HepG2 (cell line): ENCODE measurements around the gene SPPL2B. TPM values are rescaled to one million over a fixed set of nuclear protein-coding genes. Genes with fewer than 3 reads are reported as not detected.

ENCODE experiments used
- ATAC-seq: fragments of 200-7000 bp; cut with Tn5 transposase; 3 replicates; pipeline ENCODE4 v1.9.1; 2020; ENCODE audit warnings: mild to moderate bottlenecking, moderate library complexity
- BruUV-seq: library from RNA; stranded (reverse); fragments of 400-500 nt; replicated peaks from 2 replicates; lab custom pipeline; 2021; lab: Mats Ljungman, UMichigan
- CTCF ChIA-PET: fragments of 300-600 bp; formaldehyde crosslinking; extraction: SDS; loops from one replicate; lab custom pipeline; 2021; ENCODE audit warnings: low total read pairs, inconsistent platforms, low intra/inter-chr PET ratio; lab: Yijun Ruan, JAX
- POLR2A ChIA-PET: fragments of 350-600 bp; sonication (Branson Sonifier 250); formaldehyde crosslinking; loops from one replicate; lab custom pipeline; 2020; ENCODE audit warnings: antibody characterized with exemption, inconsistent platforms; lab: Yijun Ruan, JAX
- DNase-seq: peaks from one replicate; pipeline ENCODE4 v3.0.0-alpha.2; 2015; ENCODE audit warnings: low spot score
- FAIRE-seq: peaks from 3 replicates; lab custom pipeline; 2011; peaks lifted over from hg19 to GRCh38; lab: Jason Lieb, UNC
- H2AFZ ChIP-seq: one replicate; pipeline ENCODE4 v1.6.1; 2011; ENCODE audit warnings: low read length, inconsistent platforms
- H3K27ac ChIP-seq: fragments of 300-600 bp; 3 replicates; pipeline ENCODE4 v1.8.0; 2011; ENCODE audit warnings: mixed run types, mild to moderate bottlenecking, mixed read lengths, low read length, inconsistent platforms; ENCODE audit not compliant: insufficient read depth; ENCODE audit errors: extremely low read length
- H3K27me3 ChIP-seq, 2 experiments: fragments of 200-600 bp in 1 of 2; 2 replicates in 1 of 2; 3 replicates in 1 of 2; pipeline versions ENCODE4 v1.6.0 to v1.8.0; 2011; ENCODE audit warnings: low read length in 2 of 2, mild to moderate bottlenecking in 2 of 2, moderate library complexity in 2 of 2, inconsistent platforms in 1 of 2; ENCODE audit not compliant: insufficient read depth in 2 of 2, control insufficient read depth in 1 of 2
- H3K36me3 ChIP-seq, 2 experiments: fragments of 200-600 bp in 1 of 2; replicated peaks in 1 of 2; 2 replicates in 1 of 2; 3 replicates in 1 of 2; pipeline versions ENCODE4 v1.5.1 to v1.8.0; 2011; ENCODE audit warnings: low read length in 2 of 2, inconsistent platforms in 1 of 2; ENCODE audit not compliant: insufficient read depth in 2 of 2, control insufficient read depth in 1 of 2
- H3K4me1 ChIP-seq: 2 replicates; pipeline ENCODE4 v1.5.1; 2012; ENCODE audit warnings: low read length, inconsistent platforms; ENCODE audit not compliant: insufficient read depth
- H3K4me2 ChIP-seq: 2 replicates; pipeline ENCODE4 v1.6.0; 2011; ENCODE audit warnings: low read depth, low read length, inconsistent platforms
- H3K4me3 ChIP-seq, 3 experiments: fragments of 200-600 bp in 1 of 3; sonication (generic), shearing (Covaris generic) in 1 of 3; replicated peaks in 1 of 3; 2 replicates each; pipeline ENCODE4 v1.5.1; 2011 to 2016; ENCODE audit warnings: low read length in 3 of 3, inconsistent platforms in 2 of 3, low read depth in 2 of 3, mild to moderate bottlenecking in 2 of 3, control low read depth in 1 of 3, mixed read lengths in 1 of 3; ENCODE audit not compliant: insufficient read depth in 1 of 3
- H3K79me2 ChIP-seq: one replicate; pipeline ENCODE4 v1.6.1; 2011; ENCODE audit warnings: low read length, inconsistent platforms; ENCODE audit not compliant: insufficient read depth
- H3K9ac ChIP-seq: 2 replicates; pipeline ENCODE4 v1.6.0; 2011; ENCODE audit warnings: mild to moderate bottlenecking, low read depth, low read length, inconsistent platforms; ENCODE audit not compliant: insufficient read depth
- H3K9me3 ChIP-seq: 2 replicates; pipeline ENCODE4 v1.5.1; 2012; ENCODE audit warnings: mild to moderate bottlenecking, low read length
- H4K20me1 ChIP-seq: 2 replicates; pipeline ENCODE4 v1.6.0; 2011; ENCODE audit warnings: inconsistent platforms, mild to moderate bottlenecking, low read length, moderate library complexity; ENCODE audit not compliant: insufficient read depth
- WGBS: methylation state at CpG from one replicate; pipeline ENCODE4 v1.1.6; 2017; ENCODE audit warnings: low lambda C conversion rate; 5-methylcytosine and 5-hydroxymethylcytosine counted together
- in situ Hi-C: cut with HindIII; loops from 2 replicates; pipeline ENCODE4 v1.10.0; 2017; ENCODE audit warnings: low pct_unique_long_range_greater_than_20kb; ENCODE audit not compliant: extremely low pct_ligation_motif_present
- intact Hi-C: fragments of 100-400 bp; cut with micrococcal nuclease; formaldehyde crosslinking; loops from one replicate; pipeline ENCODE4 v1.10.0; 2022; ENCODE audit not compliant: unreplicated experiment
- polyA plus RNA-seq, 8 experiments: library from polyadenylated mRNA; depleted of rRNA in 3 of 8; stranded (reverse) in 7 of 8; unstranded in 1 of 8; fragments of >200 nt; fragmentation: Illumina TruSeq in 4 of 8; extraction: Trizol in 4 of 8; gene quantifications; 2 replicates each; pipeline versions ENCODE4 v1.2.1 to v1.2.3, GENCODE V29; 2011 to 2016; ENCODE audit warnings: low read depth in 4 of 8, missing spikeins in 1 of 8, mixed read lengths in 1 of 8; ENCODE audit not compliant: insufficient read depth in 1 of 8
- total RNA-seq, 5 experiments: library from RNA; depleted of rRNA; stranded (reverse); fragments of >200 nt; fragmentation: Illumina TruSeq; extraction: Trizol; gene quantifications; 2 replicates each; pipeline ENCODE4 v1.2.3, GENCODE V29; 2016; ENCODE audit warnings: low read depth in 1 of 5
- TF ChIP-seq, protein P1 (sequence below): IDR thresholded peaks from 2 replicates; pipeline ENCODE4 v1.6.1; 2016
- TF ChIP-seq, protein P2 (sequence below): sonication (generic); formaldehyde crosslinking; IDR thresholded peaks from 2 replicates; pipeline ENCODE4 v1.5.1; 2020; ENCODE audit warnings: mild to moderate bottlenecking, missing genetic modification reagents, moderate library complexity

Gene SPPL2B
- total and polyA plus RNA-seq, 2 of the 13 experiments (the other 11 are each of a cell fraction or from before 2014, with no cell fraction given), result 14.9 to 15.2 TPM

DNA sequence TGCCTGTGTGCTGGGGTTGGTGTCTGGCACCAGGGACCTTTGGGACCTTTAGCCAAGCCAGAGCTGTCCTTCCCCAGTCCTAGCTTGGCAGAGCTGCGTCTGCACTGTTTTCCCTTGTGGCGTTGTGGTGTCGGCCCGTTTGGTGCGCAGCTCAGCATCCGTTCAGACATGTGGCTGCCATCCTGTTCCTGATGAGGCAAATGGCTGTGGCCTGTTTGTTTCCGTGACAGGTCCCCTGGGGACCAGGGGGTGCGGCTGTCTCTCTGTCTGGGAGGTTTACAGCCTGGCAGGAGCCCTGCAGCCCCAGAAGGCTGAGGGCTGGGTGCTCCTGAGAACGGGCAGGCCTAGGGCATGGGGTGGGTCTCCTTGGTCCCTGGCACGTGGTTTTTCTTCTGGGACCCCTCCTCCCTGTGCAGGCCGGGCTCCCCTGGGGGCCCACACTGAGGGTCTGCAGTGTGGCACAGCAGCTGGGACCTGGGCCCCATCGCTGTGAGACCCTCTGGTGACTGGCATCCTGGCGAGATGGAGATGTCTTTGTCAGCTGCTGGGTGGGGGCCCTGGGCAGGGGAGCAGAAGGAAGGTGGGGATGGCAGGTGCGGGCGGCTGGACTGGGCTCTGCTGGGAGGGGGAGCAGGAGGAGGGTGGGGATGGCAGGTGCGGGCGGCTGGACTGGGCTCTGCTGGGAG, 4.0 kb downstream of the SPPL2B start:
- peak overlapping the region in 1 of 3 experiments; percentile 73; a peak in 2 of 6 replicates for H3K4me3 ChIP-seq
- no peaks in the 10 kb centered on the region for H3K36me3 ChIP-seq
- TF ChIP-seq, protein P1, sequence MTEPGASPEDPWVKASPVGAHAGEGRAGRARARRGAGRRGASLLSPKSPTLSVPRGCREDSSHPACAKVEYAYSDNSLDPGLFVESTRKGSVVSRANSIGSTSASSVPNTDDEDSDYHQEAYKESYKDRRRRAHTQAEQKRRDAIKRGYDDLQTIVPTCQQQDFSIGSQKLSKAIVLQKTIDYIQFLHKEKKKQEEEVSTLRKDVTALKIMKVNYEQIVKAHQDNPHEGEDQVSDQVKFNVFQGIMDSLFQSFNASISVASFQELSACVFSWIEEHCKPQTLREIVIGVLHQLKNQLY (CRISPR knock-in tag), result no peak
- TF ChIP-seq, protein P2, sequence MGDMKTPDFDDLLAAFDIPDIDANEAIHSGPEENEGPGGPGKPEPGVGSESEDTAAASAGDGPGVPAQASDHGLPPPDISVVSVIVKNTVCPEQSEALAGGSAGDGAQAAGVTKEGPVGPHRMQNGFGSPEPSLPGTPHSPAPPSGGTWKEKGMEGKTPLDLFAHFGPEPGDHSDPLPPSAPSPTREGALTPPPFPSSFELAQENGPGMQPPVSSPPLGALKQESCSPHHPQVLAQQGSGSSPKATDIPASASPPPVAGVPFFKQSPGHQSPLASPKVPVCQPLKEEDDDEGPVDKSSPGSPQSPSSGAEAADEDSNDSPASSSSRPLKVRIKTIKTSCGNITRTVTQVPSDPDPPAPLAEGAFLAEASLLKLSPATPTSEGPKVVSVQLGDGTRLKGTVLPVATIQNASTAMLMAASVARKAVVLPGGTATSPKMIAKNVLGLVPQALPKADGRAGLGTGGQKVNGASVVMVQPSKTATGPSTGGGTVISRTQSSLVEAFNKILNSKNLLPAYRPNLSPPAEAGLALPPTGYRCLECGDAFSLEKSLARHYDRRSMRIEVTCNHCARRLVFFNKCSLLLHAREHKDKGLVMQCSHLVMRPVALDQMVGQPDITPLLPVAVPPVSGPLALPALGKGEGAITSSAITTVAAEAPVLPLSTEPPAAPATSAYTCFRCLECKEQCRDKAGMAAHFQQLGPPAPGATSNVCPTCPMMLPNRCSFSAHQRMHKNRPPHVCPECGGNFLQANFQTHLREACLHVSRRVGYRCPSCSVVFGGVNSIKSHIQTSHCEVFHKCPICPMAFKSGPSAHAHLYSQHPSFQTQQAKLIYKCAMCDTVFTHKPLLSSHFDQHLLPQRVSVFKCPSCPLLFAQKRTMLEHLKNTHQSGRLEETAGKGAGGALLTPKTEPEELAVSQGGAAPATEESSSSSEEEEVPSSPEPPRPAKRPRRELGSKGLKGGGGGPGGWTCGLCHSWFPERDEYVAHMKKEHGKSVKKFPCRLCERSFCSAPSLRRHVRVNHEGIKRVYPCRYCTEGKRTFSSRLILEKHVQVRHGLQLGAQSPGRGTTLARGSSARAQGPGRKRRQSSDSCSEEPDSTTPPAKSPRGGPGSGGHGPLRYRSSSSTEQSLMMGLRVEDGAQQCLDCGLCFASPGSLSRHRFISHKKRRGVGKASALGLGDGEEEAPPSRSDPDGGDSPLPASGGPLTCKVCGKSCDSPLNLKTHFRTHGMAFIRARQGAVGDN (CRISPR knock-in tag), result peak; percentile 1; the same call in 1 of the 2 replicates
- no peak overlapping the region for H3K9ac ChIP-seq
- in situ Hi-C loops, result no loop called here
- no peaks in the 10 kb centered on the region for H3K9me3 ChIP-seq
- no peak for FAIRE-seq
- no peak overlapping the region for H3K27ac ChIP-seq
- H3K79me2 ChIP-seq, result peaks cover 29% of the 10 kb centered on the region
- peaks cover 54% of the 10 kb centered on the region for H3K4me1 ChIP-seq
- WGBS, result 73% methylated on average over 14 of the region's 17 CpGs
- no peak overlapping the region for H2AFZ ChIP-seq
- H4K20me1 ChIP-seq, result peaks cover 8% of the 10 kb centered on the region; the same call in 1 of the 2 replicates
- H3K27me3 ChIP-seq, result no peaks in the 10 kb centered on the region; a peak in 1 of 5 replicates
- intact Hi-C loops, result no loop called here
- BruUV-seq, result no TSS peak
- no peak for ATAC-seq
- CTCF ChIA-PET, result no interaction called here
- POLR2A ChIA-PET, result interaction anchor here (0.6 to 3.4 kb wide), 3 partner anchors 61 to 852 kb away, joined by 3 to 35 read pairs (median 6); no protein-coding TSS in a partner anchor
- no peak for DNase-seq
- peak overlapping the region; percentile 95 for H3K4me2 ChIP-seq
